ENCODE data around the gene EVA1B.

EVA1B gene

DNA sequence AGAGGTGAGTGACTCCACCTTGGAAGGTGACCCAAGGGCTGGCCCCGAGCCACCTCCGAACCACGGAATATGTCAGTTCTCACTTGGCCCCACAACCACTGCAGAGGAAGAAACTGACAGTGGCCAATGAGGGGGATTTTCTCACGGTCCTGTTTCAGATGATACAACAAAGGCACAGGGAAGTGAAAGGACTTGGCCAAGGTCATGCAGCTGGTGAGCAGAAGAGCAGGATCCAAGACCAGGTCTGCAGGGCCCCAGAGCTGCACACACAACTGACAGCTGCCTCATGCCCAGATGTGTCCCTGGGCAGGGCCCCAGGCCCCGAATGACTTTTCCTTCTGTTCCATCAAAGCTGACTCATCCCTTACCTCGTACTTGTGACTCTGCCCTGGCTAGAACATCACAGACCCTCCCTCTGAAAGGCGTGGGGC is 25.8 kb upstream of the EVA1B start:
- Histone ChIP-seq H3K27me3 (no peaks in the 10 kb centered on the region), H3K4me3 (no peak overlapping the region), H3K27ac (no peak overlapping the region), H3K9me3 (no peaks in the 10 kb centered on the region), H3K9ac (no peak overlapping the region; the same call in 1 of the 2 replicates), H3K36me3 (peaks cover 68% of the 10 kb centered on the region), H4K20me1 (peaks cover 16% of the 10 kb centered on the region; the same call in 1 of the 2 replicates), H3K4me1 (peaks cover 51% of the 10 kb centered on the region), H3K4me2 (no peak overlapping the region)
- TF ChIP-seq Cebpa-rat (IDR thresholded peaks at IDR 0.05), result no peak

GRCh38 chr1:36346741-36347370 is 23.4 kb upstream of the EVA1B start:
- Histone ChIP-seq H3K27me3 (no peaks in the 10 kb centered on the region), H4K20me1 (peaks cover 14% of the 10 kb centered on the region; the same call in 1 of the 2 replicates), H3K36me3 (peaks cover 55% of the 10 kb centered on the region), H3K4me2 (no peak overlapping the region), H3K4me3 (no peak overlapping the region), H3K9ac (0 out of 2 replicates have a peak overlapping the region, but pooled peaks have one; percentile 8), H3K4me1 (peaks cover 48% of the 10 kb centered on the region), H3K9me3 (no peaks in the 10 kb centered on the region), H3K27ac (peak overlapping the region; percentile 20; the same call in 1 of the 2 replicates)
- no peak for TF ChIP-seq Cebpa-rat (IDR thresholded peaks at IDR 0.05)

DNA sequence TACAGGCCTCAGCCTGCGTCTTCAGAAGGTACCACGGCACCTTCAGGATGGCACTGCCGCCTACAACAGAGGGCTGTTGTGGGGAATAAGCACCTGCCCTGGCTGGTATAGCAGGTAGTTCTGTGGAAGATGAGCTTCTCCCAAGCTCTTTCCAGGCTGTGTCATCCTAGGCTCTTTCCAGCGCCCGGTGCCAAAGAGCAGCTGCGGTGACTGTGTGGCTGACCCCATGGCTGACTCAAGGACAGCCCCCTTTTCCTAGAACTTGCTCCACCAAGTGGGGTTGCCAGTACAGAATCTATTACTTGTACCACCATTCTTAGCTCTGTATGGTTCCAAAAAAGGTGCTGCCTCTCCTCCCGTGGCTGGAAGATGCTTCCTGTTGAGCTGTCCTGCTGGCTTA is 21.9 kb upstream of the EVA1B start:
- no peaks in the 10 kb centered on the region for H3K9me3 ChIP-seq
- no peak overlapping the region for H3K4me3 ChIP-seq
- H3K27ac ChIP-seq, result no peak overlapping the region
- H4K20me1 ChIP-seq, result no peaks in the 10 kb centered on the region
- H3K9ac ChIP-seq, result no peak overlapping the region
- H3K4me1 ChIP-seq, result peaks cover 44% of the 10 kb centered on the region
- peaks cover 59% of the 10 kb centered on the region for H3K36me3 ChIP-seq
- no peaks in the 10 kb centered on the region for H3K27me3 ChIP-seq
- no peak for TF ChIP-seq Cebpa-rat (IDR thresholded peaks at IDR 0.05)
- H3K4me2 ChIP-seq, result no peak overlapping the region

GRCh38 chr1:36344395-36344680 is 20.9 kb upstream of the EVA1B start:
- H3K9me3 ChIP-seq, result no peaks in the 10 kb centered on the region
- no peaks in the 10 kb centered on the region for H3K27me3 ChIP-seq
- peaks cover 44% of the 10 kb centered on the region for H3K4me1 ChIP-seq
- peaks cover 55% of the 10 kb centered on the region for H3K36me3 ChIP-seq
- H3K4me3 ChIP-seq, result no peak overlapping the region
- H3K4me2 ChIP-seq, result no peak overlapping the region
- no peak overlapping the region for H3K27ac ChIP-seq
- H4K20me1 ChIP-seq, result no peaks in the 10 kb centered on the region
- no peak for TF ChIP-seq Cebpa-rat (IDR thresholded peaks at IDR 0.05)
- H3K9ac ChIP-seq, result no peak overlapping the region

DNA sequence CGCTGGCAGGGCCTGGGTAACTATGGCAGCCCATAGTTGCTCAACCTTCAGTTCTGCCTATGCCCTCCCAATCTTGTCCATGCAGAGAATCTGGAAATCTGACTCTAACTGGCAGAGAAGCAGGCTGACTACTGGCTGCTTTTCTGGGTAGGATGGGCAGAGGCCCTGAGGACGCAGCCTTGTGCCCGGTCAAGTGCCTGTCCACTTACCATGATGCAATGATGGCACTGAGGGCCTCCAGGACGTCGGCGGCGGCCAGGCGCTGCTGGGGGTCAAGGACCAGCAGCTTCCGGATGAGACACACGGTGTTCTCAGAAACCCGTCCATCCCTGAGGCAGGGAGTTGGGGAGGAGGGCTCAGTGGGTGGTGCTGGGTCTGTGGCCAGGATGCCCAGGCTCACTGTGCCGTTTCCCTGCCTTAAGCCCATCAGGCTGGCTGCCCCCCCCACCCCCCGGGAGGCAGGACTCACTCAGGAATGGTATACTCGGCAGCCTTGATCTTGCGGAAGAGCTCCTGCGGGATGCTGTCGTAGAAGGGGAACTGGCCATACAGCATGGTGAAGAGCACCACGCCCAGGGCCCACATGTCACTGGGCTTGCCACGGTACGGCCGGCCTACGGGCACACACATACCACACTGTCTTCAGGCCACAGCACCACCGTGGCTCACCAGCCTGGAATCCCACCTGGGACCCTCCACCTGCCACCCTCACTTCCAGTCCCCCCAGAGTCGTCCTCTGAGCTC is 20.4 kb upstream of the EVA1B start:
- Histone ChIP-seq H3K9me3 (no peaks in the 10 kb centered on the region), H3K27me3 (no peaks in the 10 kb centered on the region), H3K27ac (no peak overlapping the region), H3K4me1 (peaks cover 45% of the 10 kb centered on the region), H3K4me2 (no peak overlapping the region), H4K20me1 (no peaks in the 10 kb centered on the region), H3K9ac (no peak overlapping the region), H3K36me3 (peaks cover 52% of the 10 kb centered on the region), H3K4me3 (no peak overlapping the region)
- no peak for TF ChIP-seq Cebpa-rat (IDR thresholded peaks at IDR 0.05)

GRCh38 chr1:36342426-36343185 is 19.2 kb upstream of the EVA1B start:
- Histone ChIP-seq H3K4me2 (peak overlapping the region; percentile 54), H3K4me1 (peaks cover 57% of the 10 kb centered on the region), H3K36me3 (peaks cover 40% of the 10 kb centered on the region), H3K27ac (peak overlapping the region; percentile 52), H3K27me3 (no peaks in the 10 kb centered on the region), H3K9ac (peak overlapping the region; percentile 31; the same call in 1 of the 2 replicates), H3K9me3 (no peaks in the 10 kb centered on the region), H4K20me1 (no peaks in the 10 kb centered on the region), H3K4me3 (no peak overlapping the region)
- no peak for TF ChIP-seq Cebpa-rat (IDR thresholded peaks at IDR 0.05)

- H3K4me1 ChIP-seq, result peaks cover 65% of the 10 kb centered on the region
- H3K9me3 ChIP-seq, result no peaks in the 10 kb centered on the region
- no peaks in the 10 kb centered on the region for H3K27me3 ChIP-seq
- 0 out of 2 replicates have a peak overlapping the region, but pooled peaks have one; percentile 23 for H3K9ac ChIP-seq
- H4K20me1 ChIP-seq, result no peaks in the 10 kb centered on the region
- no peak overlapping the region for H3K4me3 ChIP-seq
- H3K27ac ChIP-seq, result peak overlapping the region; percentile 77
- H3K36me3 ChIP-seq, result peaks cover 33% of the 10 kb centered on the region
- no peak for TF ChIP-seq Cebpa-rat (IDR thresholded peaks at IDR 0.05)
- H3K4me2 ChIP-seq, result no peak overlapping the region
These were observed 18.3 kb upstream of the EVA1B start for GRCh38 chr1:36341626-36342320.

DNA sequence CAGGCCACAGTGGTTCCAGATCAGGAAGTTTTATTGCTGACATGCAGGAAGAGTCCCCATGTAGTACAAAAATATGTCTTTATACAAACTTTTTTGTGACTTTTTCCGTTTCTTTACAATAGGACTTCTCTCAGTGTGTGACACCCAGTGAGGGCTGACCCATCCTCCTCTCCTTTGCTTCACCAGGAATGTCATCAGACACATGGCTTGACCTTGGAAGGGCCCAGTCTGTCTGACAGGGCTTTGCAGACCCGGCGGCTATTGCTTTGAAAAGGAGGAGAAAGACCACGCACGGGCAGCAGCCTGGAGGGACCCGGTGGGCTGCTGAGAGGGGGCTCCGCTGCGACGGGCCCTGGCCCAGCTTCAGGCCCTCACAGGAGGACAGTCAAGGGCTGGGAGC is 16.2 kb upstream of the EVA1B start:
- Histone ChIP-seq H3K27ac (peak overlapping the region; percentile 77), H3K4me3 (no peak overlapping the region), H3K4me1 (peaks cover 83% of the 10 kb centered on the region), H3K36me3 (peaks cover 14% of the 10 kb centered on the region), H3K4me2 (peak overlapping the region; percentile 96), H3K9ac (peak overlapping the region; percentile 60; the same call in 1 of the 2 replicates), H3K27me3 (no peaks in the 10 kb centered on the region), H4K20me1 (no peaks in the 10 kb centered on the region), H3K9me3 (no peaks in the 10 kb centered on the region)
- no peak for TF ChIP-seq Cebpa-rat (IDR thresholded peaks at IDR 0.05)

- H3K4me3 ChIP-seq, result peak overlapping the region; percentile 32; the same call in 1 of the 2 replicates
- H3K27ac ChIP-seq, result peak overlapping the region; percentile 77
- TF ChIP-seq Cebpa-rat (IDR thresholded peaks at IDR 0.05), result no peak
- peaks cover 14% of the 10 kb centered on the region for H3K36me3 ChIP-seq
- no peaks in the 10 kb centered on the region for H4K20me1 ChIP-seq
- H3K9ac ChIP-seq, result peak overlapping the region; percentile 60
- H3K4me1 ChIP-seq, result peaks cover 87% of the 10 kb centered on the region
- no peaks in the 10 kb centered on the region for H3K27me3 ChIP-seq
- peak overlapping the region; percentile 96 for H3K4me2 ChIP-seq
- no peaks in the 10 kb centered on the region for H3K9me3 ChIP-seq
These were observed 15.8 kb upstream of the EVA1B start for GRCh38 chr1:36339215-36339614.

Measured in BLaER1 (cell line).